ENCODE data around the gene XRCC1.
"Not testable (repeated sequence)": the region's sequence is repeated elsewhere in the genome, so short reads cannot be mapped to it uniquely, and the experiment has no call there.

- TF ChIP-seq CTCF (conservative IDR thresholded peaks at IDR 0.05; ENCODE audit: low read depth, low read length); EZH2phosphoT487 (IDR thresholded peaks at IDR 0.05; ENCODE audit: borderline replicate concordance, low read length): not testable (repeated sequence)
These were observed 25.0 kb upstream of the XRCC1 start for GRCh38 chr19:43600326-43600725.
